ENCODE results near the gene TRMT112. TPM values are rescaled to one million over a fixed set of nuclear protein-coding genes. Genes with fewer than 3 reads are reported as not detected.

TRMT112 gene
- total RNA-seq, 2 donors from 2014 or later = 110 to 151 TPM

DNA sequence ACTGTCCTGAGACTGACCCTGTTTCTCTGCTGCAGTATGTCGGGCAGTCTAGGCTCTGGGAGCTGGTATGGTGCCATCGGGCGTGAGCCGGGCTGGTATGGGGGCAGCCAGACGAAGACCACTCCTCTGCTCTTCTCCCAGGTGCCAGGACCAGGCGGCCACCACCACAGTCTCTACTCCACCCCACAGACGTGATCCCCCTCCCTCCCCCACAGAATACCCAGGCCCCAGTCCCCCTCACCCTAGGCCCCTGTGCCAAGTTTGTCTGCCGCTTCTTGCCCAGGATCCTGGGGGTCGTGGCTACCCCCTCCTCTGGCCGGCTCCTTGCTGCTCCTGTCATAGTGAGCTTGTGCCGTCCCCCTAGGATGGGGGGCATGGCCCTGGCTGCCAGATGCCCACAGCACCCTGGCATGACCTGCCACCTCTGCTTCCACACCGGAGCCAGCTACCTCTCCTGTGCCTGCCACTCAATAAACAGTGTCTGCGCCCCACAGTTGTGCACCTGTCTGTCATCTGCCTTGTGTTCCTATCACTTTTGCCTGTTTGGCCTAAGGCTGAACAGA, 28.3 kb downstream of the TRMT112 start:
- Histone ChIP-seq H3K4me3 (no peak overlapping the region), H3K27ac (no peak overlapping the region), H3K27me3 (peaks cover 10 to 19% of the 10 kb centered on the region in 2 donors), H3K36me3 (no peaks in the 10 kb centered on the region), H3K4me1 (peaks cover 0 to 35% of the 10 kb centered on the region in 2 donors), H3K9me3 (no peaks in the 10 kb centered on the region)
- DNase-seq (ENCODE audit: low spot score) = no peak
- TF ChIP-seq CTCF (IDR thresholded peaks at IDR 0.05) = no peak

- H3K36me3 ChIP-seq = no peaks in the 10 kb centered on the region
- no peak overlapping the region for H3K4me3 ChIP-seq
- no peak overlapping the region for H3K27ac ChIP-seq
- H3K27me3 ChIP-seq = peaks cover 10 to 19% of the 10 kb centered on the region in 2 donors
- no peak for DNase-seq (ENCODE audit: low spot score)
- no peaks in the 10 kb centered on the region for H3K9me3 ChIP-seq
- no peak for TF ChIP-seq CTCF (IDR thresholded peaks at IDR 0.05)
- H3K4me1 ChIP-seq = peaks cover 0 to 42% of the 10 kb centered on the region in 2 donors
These were observed 29.0 kb downstream of the TRMT112 start for GRCh38 chr11:64288353-64288750.

GRCh38 chr11:64287676-64288352, 29.5 kb downstream of the TRMT112 start:
- DNase-seq (ENCODE audit: low spot score) = no peak
- Histone ChIP-seq H3K9me3 (no peaks in the 10 kb centered on the region), H3K4me3 (no peak overlapping the region), H3K27me3 (peaks cover 10 to 15% of the 10 kb centered on the region in 2 donors), H3K4me1 (peaks cover 0 to 47% of the 10 kb centered on the region in 2 donors), H3K36me3 (no peaks in the 10 kb centered on the region), H3K27ac (no peak overlapping the region)
- no peak for TF ChIP-seq CTCF (IDR thresholded peaks at IDR 0.05)

GRCh38 chr11:64286801-64287159, 30.6 kb downstream of the TRMT112 start:
- Histone ChIP-seq H3K4me1 (peaks cover 0 to 43% of the 10 kb centered on the region in 2 donors), H3K9me3 (no peaks in the 10 kb centered on the region), H3K4me3 (no peak overlapping the region), H3K36me3 (peaks cover 3% of the 10 kb centered on the region), H3K27me3 (peaks cover 4 to 6% of the 10 kb centered on the region in 2 donors), H3K27ac (no peak overlapping the region)
- no peak for DNase-seq (ENCODE audit: low spot score)
- no peak for TF ChIP-seq CTCF (IDR thresholded peaks at IDR 0.05)

- H3K36me3 ChIP-seq = peaks cover 6% of the 10 kb centered on the region
- H3K4me3 ChIP-seq = peak overlapping the region; percentile 67 to 68
- no peak for DNase-seq (ENCODE audit: low spot score)
- H3K27ac ChIP-seq = peak overlapping the region; percentile 90 to 96
- peaks cover 0 to 42% of the 10 kb centered on the region in 2 donors for H3K4me1 ChIP-seq
- H3K27me3 ChIP-seq = peaks cover 0 to 5% of the 10 kb centered on the region in 2 donors
- TF ChIP-seq CTCF (IDR thresholded peaks at IDR 0.05) = no peak
- H3K9me3 ChIP-seq = no peaks in the 10 kb centered on the region
These were observed 31.2 kb downstream of the TRMT112 start for GRCh38 chr11:64285885-64286800.
